Stimulated activated CD8-positive, alpha-beta memory T cell treated with anti-CD3 and anti-CD28 coated beads, Interleukin-2, amount 100 ng/mL, for 48 hours (primary cell): Measurements from ENCODE around the gene GNAI3.

ENCODE experiments used
- DNase-seq, 2 donors: peaks; one replicate each; pipeline ENCODE4 v3.0.0-alpha.2; 2020; ENCODE audit warnings: low read depth in 2 of 2

Gene GNAI3

GRCh38 chr1:109546311-109547109, 1.9 kb upstream of the GNAI3 start:
- DNase-seq = peak; percentile 78 to 84

- no peak for DNase-seq
Observed at GRCh38 chr1:109547463-109548320, 723 bp upstream of the GNAI3 start.

GRCh38 chr1:109556563-109556962, 8.1 kb downstream of the GNAI3 start:
- DNase-seq = no peak

GRCh38 chr1:109557520-109557919, 9.1 kb downstream of the GNAI3 start:
- DNase-seq = no peak

- DNase-seq = no peak
Observed at GRCh38 chr1:109559995-109560394, 11.6 kb downstream of the GNAI3 start.

- no peak for DNase-seq
Observed at GRCh38 chr1:109564194-109564878, 15.9 kb downstream of the GNAI3 start.

GRCh38 chr1:109565241-109565640, 16.8 kb downstream of the GNAI3 start:
- DNase-seq = no peak

- DNase-seq = no peak
Observed at GRCh38 chr1:109566982-109567381, 18.6 kb downstream of the GNAI3 start.

- no peak for DNase-seq
Observed at GRCh38 chr1:109567877-109568672, 19.7 kb downstream of the GNAI3 start.

- DNase-seq = no peak
Observed at GRCh38 chr1:109569323-109569722, 20.9 kb downstream of the GNAI3 start.

- DNase-seq = no peak
Observed at GRCh38 chr1:109570414-109570813, 22.0 kb downstream of the GNAI3 start.

- DNase-seq = no peak
Observed at GRCh38 chr1:109573785-109574184, 25.4 kb downstream of the GNAI3 start.

GRCh38 chr1:109578947-109579443, 30.6 kb downstream of the GNAI3 start:
- DNase-seq = no peak

GRCh38 chr1:109579491-109579890, 31.1 kb downstream of the GNAI3 start:
- no peak for DNase-seq

GRCh38 chr1:109582021-109582420, 33.6 kb downstream of the GNAI3 start:
- no peak for DNase-seq

- no peak for DNase-seq
Observed at GRCh38 chr1:109584766-109585165, 36.4 kb downstream of the GNAI3 start.

- no peak for DNase-seq
Observed at GRCh38 chr1:109586055-109586454, 37.6 kb downstream of the GNAI3 start.

GRCh38 chr1:109589177-109589576, 40.8 kb downstream of the GNAI3 start:
- DNase-seq = no peak

- DNase-seq = no peak
Observed at GRCh38 chr1:109589679-109590078, 41.3 kb downstream of the GNAI3 start.

GRCh38 chr1:109592916-109593315, 44.5 kb downstream of the GNAI3 start:
- no peak for DNase-seq

- no peak for DNase-seq
Observed at GRCh38 chr1:109595531-109595930, 47.1 kb downstream of the GNAI3 start.
